Measurements from ENCODE around the gene SASH3.

- TF ChIP-seq CTCF (IDR thresholded peaks at IDR 0.05) (no peak), RCOR1 (IDR thresholded peaks at IDR 0.05; ENCODE audit: low read length) (no peak), POLR2AphosphoS5 (IDR thresholded peaks at IDR 0.05; ENCODE audit: low read depth, low read length) (no peak), ELF1 (IDR thresholded peaks at IDR 0.05) (no peak), MAX (IDR thresholded peaks at IDR 0.05; ENCODE audit: low read depth) (no peak)
These were observed 46.4 kb upstream of the SASH3 start for GRCh38 chrX:129733335-129733734.
